GM19193 (cell line): Measurements from ENCODE around the gene CD82.

Experiments
- POLR2A ChIP-seq: IDR thresholded peaks from 4 replicates; pipeline ENCODE4 v1.6.1; 2011; ENCODE audit not compliant: insufficient read depth, insufficient read length; ENCODE audit errors: extremely low read depth

The CD82 gene

GRCh38 chr11:44630511-44631210, 65.2 kb downstream of the CD82 start:
- no peak for TF ChIP-seq POLR2A

- no peak for TF ChIP-seq POLR2A
Observed at GRCh38 chr11:44631831-44632230, 66.4 kb downstream of the CD82 start.

- no peak for TF ChIP-seq POLR2A
Observed at GRCh38 chr11:44632466-44633123, 67.1 kb downstream of the CD82 start.

- no peak for TF ChIP-seq POLR2A
Observed at GRCh38 chr11:44633641-44634040, 68.2 kb downstream of the CD82 start.

GRCh38 chr11:44634401-44635281, 69.2 kb downstream of the CD82 start:
- no peak for TF ChIP-seq POLR2A

- no peak for TF ChIP-seq POLR2A
Observed at GRCh38 chr11:44637487-44637886, 72.0 kb downstream of the CD82 start.

- TF ChIP-seq POLR2A = no peak
Observed at GRCh38 chr11:44638032-44638431, 72.6 kb downstream of the CD82 start.

GRCh38 chr11:44643217-44643616, 77.8 kb downstream of the CD82 start:
- no peak for TF ChIP-seq POLR2A

- TF ChIP-seq POLR2A = no peak
Observed at GRCh38 chr11:44645827-44646226, 80.4 kb downstream of the CD82 start.

GRCh38 chr11:44648109-44648508, 82.6 kb downstream of the CD82 start:
- TF ChIP-seq POLR2A = no peak

GRCh38 chr11:44651535-44652155, 86.2 kb downstream of the CD82 start:
- no peak for TF ChIP-seq POLR2A

- TF ChIP-seq POLR2A = no peak
Observed at GRCh38 chr11:44652901-44653644, 87.6 kb downstream of the CD82 start.

- no peak for TF ChIP-seq POLR2A
Observed at GRCh38 chr11:44654057-44654456, 88.6 kb downstream of the CD82 start.

- no peak for TF ChIP-seq POLR2A
Observed at GRCh38 chr11:44654596-44654995, 89.1 kb downstream of the CD82 start.
